Psoas muscle (tissue), 8 donors: ENCODE data around the gene CEBPZ. TPM values are rescaled to one million over a fixed set of nuclear protein-coding genes. Genes with fewer than 3 reads are reported as not detected.

ENCODE experiments used
- ATAC-seq, 4 donors: fragments of 200-7000 bp; cut with Tn5 transposase; one replicate each; pipeline ENCODE4 v1.9.1; 2020; ENCODE audit warnings: moderate library complexity in 3 of 4, mild to moderate bottlenecking in 2 of 4
- DNase-seq, 2 donors: peaks; one replicate each; pipeline ENCODE4 v3.0.0-alpha.2; 2020
- H3K27ac ChIP-seq: fragments of 200-600 bp; one replicate; pipeline ENCODE4 v1.8.0; 2022
- H3K27me3 ChIP-seq, 3 donors: fragments of 200-600 bp in 1 of 3; one replicate each; pipeline versions ENCODE4 v1.6.1 to v1.8.0; 2013 to 2022; ENCODE audit warnings: low read length in 2 of 3, mild to moderate bottlenecking in 2 of 3, moderate library complexity in 1 of 3; ENCODE audit not compliant: insufficient read depth in 3 of 3
- H3K36me3 ChIP-seq, 2 donors: fragments of 200-600 bp in 1 of 2; one replicate each; pipeline versions ENCODE4 v1.6.1 to v1.8.0; 2013 to 2022; ENCODE audit warnings: low read depth in 1 of 2, mild to moderate bottlenecking in 1 of 2, moderate library complexity in 1 of 2; ENCODE audit not compliant: insufficient read depth in 1 of 2
- H3K4me1 ChIP-seq: fragments of 200-600 bp; one replicate; pipeline ENCODE4 v1.8.0; 2022
- H3K4me3 ChIP-seq: fragments of 200-600 bp; one replicate; pipeline ENCODE4 v1.8.0; 2022; ENCODE audit warnings: mild to moderate bottlenecking
- H3K9me3 ChIP-seq: fragments of 200-600 bp; one replicate; pipeline ENCODE4 v1.8.0; 2022
- CTCF ChIP-seq: fragments of 200-600 bp; IDR thresholded peaks from one replicate; pipeline ENCODE4 v1.8.0; 2022; ENCODE audit warnings: antibody characterized with exemption
- WGBS, 3 donors: extraction: QIAGEN DNeasy Blood & Tissue Kit; methylation state at CpG; one replicate each; pipeline versions ENCODE4 v1.1.6 to v1.1.7; 2013; 5-methylcytosine and 5-hydroxymethylcytosine counted together
- intact Hi-C, 2 donors: fragments of 100-400 bp; cut with DNase I; formaldehyde crosslinking; loops; one replicate each; pipeline versions ENCODE4 v1.11.0 to v1.14.2; 2022
- long read RNA-seq, 2 donors: library from polyadenylated mRNA; unstranded; transcript quantifications; one replicate each; pipeline ENCODE4 v2.0.0, GENCODE V29; 2021
- polyA plus RNA-seq, 3 donors: library from polyadenylated mRNA; stranded (reverse); fragments of 200-250 nt; gene quantifications; one replicate each; pipeline ENCODE4 v1.2.3, GENCODE V29; 2013
- total RNA-seq, 4 donors: library from RNA; stranded (reverse); fragmentation: NEBNext Ultra II Directional in 2 of 4; extraction: Animal tissue kit (Norgen Biotek cat#: 25700) in 2 of 4; gene quantifications; one replicate each; pipeline versions ENCODE4 v1.2.1 to v1.2.4, GENCODE V29; 2021 to 2023
- donor health status: healthy with polysubstance abuse.
- donor health status: DM: no; HTN: no; CAD: no; lungs with moderate emphysema.
- donor health status: Bipolar disorder and iron deficiency.
- donor health status: healthy.
- donor health status: DM: yes; HTN: yes; CAD: no.
- donor health status: DM: no; HTN: no; CAD: no.
- donor health status: DM: no; HTN: no; CAD: no.
- donor health status: DM: yes; HTN: yes; CAD: no.

The CEBPZ gene
- 10 to 100 TPM; 31.7 to 76.6 (median 64.9) TPM for total RNA-seq
- 100 to 1,000 TPM in 1 of 3 donors, 10 to 100 TPM in 2; 68.9 to 124 (median 77.1) TPM for polyA plus RNA-seq
- long read RNA-seq, donor 1, transcript CEBPZ-201 (16 exons, 3,463 nt), result major isoform, 81 of 126 reads
- long read RNA-seq, donor 1, partial matches to known transcripts, result 15 of 126 reads
- long read RNA-seq, donor 1, other reads (novel, unspliced or antisense), result 30 of 126 reads
- long read RNA-seq, donor 2, transcript CEBPZ-201 (16 exons, 3,463 nt), result major isoform, 213 of 272 reads
- long read RNA-seq, donor 2, partial matches to known transcripts, result 31 of 272 reads
- long read RNA-seq, donor 2, other reads (novel, unspliced or antisense), result 28 of 272 reads

- intact Hi-C loops, result loop anchor here in 1 of 2 donors (5.0 kb wide), 2 partner anchors 74 to 149 kb away; partner anchors contain the start of genes EIF2AK2, GPATCH11 and HEATR5B
- peak; percentile 96 to 98 (median 98) for ATAC-seq
- peak; percentile 92 to 95 for DNase-seq
These were observed at the start of gene CEBPZ, which contains the start of gene NDUFAF7 for GRCh38 chr2:37231241-37232130. CEBPZ (minus strand) TSS chr2:37231596; CDS start chr2:37231567, 29 bp downstream. NDUFAF7 (plus strand) TSS chr2:37231658; CDS start chr2:37231706, 48 bp downstream.

GRCh38 chr2:37276291-37276690, 44.9 kb upstream of the CEBPZ start:
- intact Hi-C loops, result loop anchor here in 1 of 2 donors (10.0 kb wide), 1 partner anchor 411 kb away; no protein-coding TSS in a partner anchor
- DNase-seq, result no peak

More at GRCh38 chr2:37231241-37232130, at the start of gene CEBPZ, which contains the start of gene NDUFAF7:
- Histone ChIP-seq H3K4me3 (peak within 1 kb of the TSS; percentile 84), H3K27ac (peak within 1 kb of the TSS; percentile 91), H3K4me1 (peaks cover 27% of the 10 kb centered on the region), H3K27me3 (no peaks in the 10 kb centered on the region), H3K9me3 (no peaks in the 10 kb centered on the region), H3K36me3 (peaks cover 9 to 39% of the 10 kb centered on the region in 2 donors)
- no peak for TF ChIP-seq CTCF
- 0% methylated on average over 73 of the region's 73 CpGs for WGBS, 3 donors

GRCh38 chr2:37274359-37274965, 43.1 kb upstream of the CEBPZ start:
- H3K27me3 ChIP-seq, result no peaks in the 10 kb centered on the region
- H3K9me3 ChIP-seq, result no peaks in the 10 kb centered on the region
- H3K27ac ChIP-seq, result no peak overlapping the region
- H3K4me1 ChIP-seq, result no peaks in the 10 kb centered on the region
- peaks cover 4 to 98% of the 10 kb centered on the region in 2 donors for H3K36me3 ChIP-seq
- ATAC-seq (no peak), DNase-seq (no peak)
- intact Hi-C loops, result loop anchor here in 1 of 2 donors (10.0 kb wide), 1 partner anchor 410 kb away; no protein-coding TSS in a partner anchor
- H3K4me3 ChIP-seq, result no peak overlapping the region
- WGBS, 3 donors, result 82 to 93% (median 88%) methylated on average over 6 of the region's 6 CpGs
- no peak for TF ChIP-seq CTCF

More at GRCh38 chr2:37276291-37276690, 44.9 kb upstream of the CEBPZ start:
- H3K4me3 ChIP-seq, result no peak overlapping the region
- no peaks in the 10 kb centered on the region for H3K27me3 ChIP-seq
- no peaks in the 10 kb centered on the region for H3K9me3 ChIP-seq
- 85 to 87% (median 85%) methylated on average over 2 of the region's 2 CpGs for WGBS, 3 donors
- peaks cover 4 to 98% of the 10 kb centered on the region in 2 donors for H3K36me3 ChIP-seq
- H3K4me1 ChIP-seq, result no peaks in the 10 kb centered on the region
- no peak overlapping the region for H3K27ac ChIP-seq
- ATAC-seq, result no peak
- TF ChIP-seq CTCF, result no peak

GRCh38 chr2:37271376-37272067, 40.1 kb upstream of the CEBPZ start:
- Histone ChIP-seq H3K36me3 (peaks cover 4 to 100% of the 10 kb centered on the region in 2 donors), H3K9me3 (no peaks in the 10 kb centered on the region), H3K27me3 (no peaks in the 10 kb centered on the region), H3K4me1 (no peaks in the 10 kb centered on the region), H3K27ac (no peak overlapping the region), H3K4me3 (no peak overlapping the region)
- no peak for ATAC-seq
- TF ChIP-seq CTCF, result no peak
- WGBS, 3 donors, result 82 to 84% (median 84%) methylated on average over 7 of the region's 7 CpGs
- DNase-seq, result no peak
- intact Hi-C loops, result loop anchor here in 1 of 2 donors (10.0 kb wide), 1 partner anchor 407 kb away; no protein-coding TSS in a partner anchor
